Fibroblast of peridontal ligament (primary cell): ENCODE results near the gene TSC22D1.
A peak's percentile ranks its signal among the peaks of the same experiment; 100 is the strongest.
"Not testable (repeated sequence)": the region's sequence is repeated elsewhere in the genome, so short reads cannot be mapped to it uniquely, and the experiment has no call there.

ENCODE experiments used
- DNase-seq: peaks from one replicate; pipeline ENCODE4 v3.0.0-alpha.2; 2010; ENCODE audit errors: extremely low read depth

TSC22D1 gene

DNA sequence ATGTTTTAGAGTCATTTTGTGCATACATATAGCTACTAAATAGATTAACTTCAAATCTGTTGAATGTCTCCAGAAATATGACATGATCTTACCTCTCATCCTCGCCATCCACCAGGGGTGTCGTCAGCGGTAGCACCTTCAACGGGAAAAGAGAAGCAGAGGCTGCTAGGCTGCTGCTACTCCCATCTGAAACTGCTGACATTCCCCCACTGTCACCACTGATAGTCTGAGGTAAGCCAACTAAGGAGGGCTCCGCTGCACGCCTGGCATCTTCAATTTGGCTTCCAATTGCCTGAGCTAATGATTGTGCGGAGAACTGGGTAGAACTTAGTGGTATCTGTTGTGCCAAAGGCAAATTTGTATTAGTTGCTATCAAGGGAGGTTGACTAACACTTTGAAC is 3.1 kb downstream of the TSC22D1 start:
- no peak for DNase-seq

DNA sequence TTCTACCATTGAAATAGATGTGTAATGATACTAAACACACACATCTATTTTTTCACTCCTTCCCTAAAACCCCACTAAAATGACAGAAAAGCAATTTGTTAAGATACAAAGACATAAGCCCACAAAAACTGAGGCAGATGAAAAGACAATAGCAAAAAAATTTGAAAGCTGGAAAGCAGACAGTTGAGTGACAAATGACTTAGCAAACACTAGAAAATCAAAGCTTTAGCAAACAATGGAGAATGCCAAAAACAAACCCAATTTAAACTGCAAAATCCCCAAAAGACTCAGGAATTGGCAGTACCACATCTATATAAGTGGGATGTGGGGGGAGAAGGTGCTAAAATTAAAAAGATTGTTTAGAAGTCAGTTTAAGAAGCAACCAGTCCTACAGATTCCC is 9.5 kb downstream of the TSC22D1 start:
- no peak for DNase-seq

DNA sequence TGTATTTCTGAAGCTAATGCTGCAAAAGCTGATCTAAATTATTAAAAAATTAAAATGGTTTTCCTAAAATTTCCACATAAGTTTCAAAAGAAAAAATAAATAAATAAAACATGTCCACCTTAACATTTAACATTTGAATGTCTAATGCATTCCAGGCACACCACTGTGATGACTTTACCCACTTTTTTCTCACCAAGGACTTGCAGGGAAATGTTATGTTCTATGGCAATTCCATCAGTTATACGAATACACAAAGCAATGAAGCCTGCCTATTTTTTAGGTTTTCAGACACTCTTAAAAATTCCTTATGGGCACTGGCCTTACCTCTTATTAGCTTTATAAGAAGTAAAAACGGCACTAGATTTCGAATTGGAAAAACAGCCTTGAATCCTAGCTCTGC is 10.2 kb downstream of the TSC22D1 start:
- no peak for DNase-seq

DNA sequence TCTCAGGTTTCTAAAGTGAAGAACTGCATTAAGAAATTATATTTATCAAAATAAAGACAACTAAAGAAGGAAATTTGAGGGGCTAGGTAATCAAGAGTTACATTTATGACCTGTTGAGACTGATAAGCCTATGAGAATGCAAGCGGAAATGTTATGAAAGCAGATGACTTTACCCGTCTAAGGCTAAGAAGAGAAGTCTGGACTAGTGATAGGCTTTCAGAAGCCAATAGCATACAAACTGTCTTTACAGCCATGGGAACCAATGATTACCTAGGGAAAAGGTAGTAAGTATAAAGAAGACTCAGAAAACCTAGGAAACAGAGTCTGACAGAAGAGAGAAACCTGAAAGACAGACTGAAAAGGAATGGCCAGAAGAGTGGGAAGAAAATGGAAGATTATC is 11.2 kb downstream of the TSC22D1 start:
- no peak for DNase-seq

DNA sequence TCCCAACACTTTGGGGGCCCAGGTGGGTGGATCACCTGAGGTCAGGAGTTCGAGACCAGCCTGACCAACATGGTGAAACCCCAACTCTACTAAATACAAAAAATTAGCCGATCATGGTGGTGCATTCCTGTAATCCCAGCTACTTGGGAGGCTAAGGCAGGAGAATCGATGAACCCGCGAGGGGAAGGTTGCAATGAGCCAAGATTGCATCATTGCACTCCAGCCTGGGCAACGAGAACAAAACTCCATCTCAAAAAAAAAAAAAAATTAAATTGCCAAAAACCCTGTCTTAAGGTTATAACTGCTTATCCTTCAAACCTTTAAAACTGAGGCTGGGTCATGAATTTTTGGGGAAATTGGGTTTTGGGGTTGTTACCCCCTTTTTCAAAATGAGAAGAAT is 13.3 kb downstream of the TSC22D1 start:
- DNase-seq: not testable (repeated sequence)

DNA sequence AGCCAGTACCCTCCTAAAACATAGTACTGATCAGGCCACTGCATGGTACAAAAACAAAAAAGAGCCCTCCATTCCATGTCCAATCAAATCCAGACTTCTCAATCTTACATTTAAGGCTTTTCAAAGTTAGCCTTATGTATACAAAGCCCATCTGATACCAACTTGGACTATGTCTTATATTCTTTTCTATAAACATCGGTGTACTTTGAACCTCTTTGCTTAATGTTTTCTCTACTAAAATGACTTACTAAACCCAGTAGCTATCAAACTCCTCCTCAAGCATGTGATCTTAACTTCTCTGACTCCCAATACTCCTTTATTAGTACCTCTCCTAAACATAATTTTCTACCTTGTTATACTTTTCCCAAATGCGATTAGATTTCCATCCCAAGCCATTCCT is 14.8 kb downstream of the TSC22D1 start:
- DNase-seq: no peak

DNA sequence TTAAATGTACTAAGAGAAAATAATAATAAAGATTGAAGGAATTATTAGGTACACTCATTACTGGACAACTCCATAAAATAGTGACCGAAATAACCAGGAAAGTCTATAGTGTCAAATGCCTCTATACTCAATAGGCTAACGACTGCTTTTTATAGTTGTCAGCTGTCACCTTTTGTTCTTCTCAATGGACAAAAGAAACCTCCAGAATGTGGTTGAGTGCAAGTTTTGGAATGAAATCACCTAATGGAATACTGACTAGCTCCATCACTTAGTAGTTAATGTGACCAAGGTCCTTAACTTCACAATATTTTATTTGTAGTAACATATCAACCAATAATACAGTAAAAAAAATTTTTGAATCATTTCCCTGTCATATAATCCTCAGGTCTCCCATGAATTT is 18.1 kb downstream of the TSC22D1 start:
- DNase-seq: no peak

DNA sequence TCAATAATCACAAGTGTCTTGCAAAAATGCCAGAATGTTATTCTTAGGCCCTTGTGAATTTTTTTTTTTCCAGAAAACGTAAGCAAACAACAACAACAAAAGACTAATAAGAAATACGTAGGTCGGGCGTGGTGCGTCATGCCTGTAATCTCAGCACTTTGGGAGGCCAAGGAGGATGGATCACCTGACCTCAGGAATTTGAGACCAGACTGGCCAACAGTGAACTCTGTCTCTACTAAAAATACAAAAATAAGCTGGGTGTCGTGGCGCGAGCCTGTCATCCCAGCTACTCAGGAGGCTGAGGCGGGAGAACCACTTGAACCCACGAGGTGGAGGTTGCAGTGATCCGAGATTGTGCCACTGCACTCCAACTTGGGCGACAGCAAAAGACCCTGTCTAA is 20.9 kb downstream of the TSC22D1 start:
- no peak for DNase-seq

DNA sequence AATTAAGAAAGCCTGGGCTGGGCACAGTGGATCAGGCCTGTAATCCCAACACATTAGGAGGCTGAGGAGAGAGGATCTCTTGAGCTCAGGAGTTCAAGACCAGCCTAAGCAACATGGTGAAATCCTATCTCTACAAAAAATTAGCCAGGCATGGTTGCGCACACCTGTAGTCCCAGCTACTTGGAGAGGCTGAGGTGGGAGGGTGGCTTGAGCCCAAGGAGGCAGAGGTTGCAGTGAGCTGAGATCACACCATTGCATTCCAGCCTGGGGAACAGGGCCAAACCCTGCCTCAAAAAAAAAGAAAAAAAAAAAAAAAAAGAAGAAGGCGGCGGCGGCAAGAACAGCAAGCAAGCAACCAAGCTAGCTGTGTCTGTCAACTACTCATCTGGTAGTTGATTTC is 26.7 kb downstream of the TSC22D1 start:
- DNase-seq: no peak

DNA sequence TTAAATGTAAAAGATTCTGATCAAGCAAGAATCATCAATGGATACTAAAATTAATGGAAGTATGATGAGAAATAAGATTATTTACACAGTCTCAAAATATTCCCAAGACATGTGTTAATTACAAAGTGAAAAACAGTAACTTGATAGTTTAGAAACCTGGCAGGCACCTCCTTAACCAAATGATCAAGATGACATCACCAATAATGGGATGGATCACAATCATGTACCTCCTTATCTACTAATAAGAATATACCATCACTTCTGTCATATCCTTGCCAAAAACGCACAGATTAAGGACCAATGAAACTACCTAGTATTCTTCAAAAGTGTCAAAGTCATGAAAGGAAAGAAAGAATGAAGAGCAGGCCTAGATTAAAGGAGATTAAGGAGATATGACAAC is 30.0 kb downstream of the TSC22D1 start:
- no peak for DNase-seq

DNA sequence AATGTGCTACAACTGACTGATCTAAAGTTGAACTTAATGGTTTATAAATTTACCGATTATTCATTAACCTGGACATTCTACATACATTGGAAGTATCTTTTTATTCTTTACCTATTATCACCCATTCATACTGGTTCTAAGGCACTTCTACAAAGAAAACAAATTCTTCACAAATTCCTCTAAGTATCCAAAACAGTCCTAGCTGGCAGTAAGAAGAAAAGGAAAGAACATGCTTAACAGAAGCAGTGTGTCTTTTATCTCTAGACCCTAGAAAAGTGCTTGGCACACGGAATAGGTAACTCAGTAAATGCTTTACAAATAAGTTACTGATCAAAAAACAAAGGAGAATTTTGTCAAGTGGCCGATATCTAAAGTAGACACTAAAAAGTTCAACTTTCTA is 32.8 kb downstream of the TSC22D1 start:
- no peak for DNase-seq

DNA sequence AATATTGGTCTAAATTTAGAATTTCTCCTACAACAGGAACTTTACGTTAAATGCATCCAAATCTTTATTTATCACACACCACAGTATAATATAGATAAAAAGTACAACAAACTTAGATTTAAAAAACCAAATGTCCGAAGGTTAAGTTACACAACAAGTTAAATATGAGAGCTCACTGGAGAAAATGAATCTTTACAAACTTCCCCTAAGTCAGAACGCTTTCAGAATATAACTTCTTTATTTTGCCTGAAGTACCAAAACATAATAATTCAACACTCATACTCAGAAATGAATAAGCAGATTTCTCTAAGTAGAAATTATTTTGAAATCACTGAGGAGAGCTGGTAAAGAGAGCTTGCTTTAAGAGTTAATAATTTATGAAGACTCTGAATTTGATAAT is 33.8 kb downstream of the TSC22D1 start:
- no peak for DNase-seq

DNA sequence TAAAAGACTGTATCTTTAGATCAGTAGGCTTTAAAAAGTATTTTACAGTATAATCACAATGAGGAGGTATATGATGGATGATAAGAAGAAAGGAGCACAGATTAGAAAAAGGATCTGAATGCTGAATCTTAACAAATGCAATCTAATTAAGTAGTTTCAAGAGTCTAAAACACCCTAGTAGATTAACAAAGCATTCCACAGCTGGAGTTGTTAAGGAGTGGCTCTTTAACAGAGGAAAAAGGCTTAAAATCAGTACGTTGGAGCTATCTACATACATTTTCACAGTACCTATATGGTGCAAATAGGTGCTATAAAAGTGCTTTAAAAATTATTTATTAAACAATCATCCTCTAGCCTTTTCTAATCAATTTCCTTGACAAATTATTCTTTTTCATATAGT is 34.5 kb downstream of the TSC22D1 start:
- no peak for DNase-seq

DNA sequence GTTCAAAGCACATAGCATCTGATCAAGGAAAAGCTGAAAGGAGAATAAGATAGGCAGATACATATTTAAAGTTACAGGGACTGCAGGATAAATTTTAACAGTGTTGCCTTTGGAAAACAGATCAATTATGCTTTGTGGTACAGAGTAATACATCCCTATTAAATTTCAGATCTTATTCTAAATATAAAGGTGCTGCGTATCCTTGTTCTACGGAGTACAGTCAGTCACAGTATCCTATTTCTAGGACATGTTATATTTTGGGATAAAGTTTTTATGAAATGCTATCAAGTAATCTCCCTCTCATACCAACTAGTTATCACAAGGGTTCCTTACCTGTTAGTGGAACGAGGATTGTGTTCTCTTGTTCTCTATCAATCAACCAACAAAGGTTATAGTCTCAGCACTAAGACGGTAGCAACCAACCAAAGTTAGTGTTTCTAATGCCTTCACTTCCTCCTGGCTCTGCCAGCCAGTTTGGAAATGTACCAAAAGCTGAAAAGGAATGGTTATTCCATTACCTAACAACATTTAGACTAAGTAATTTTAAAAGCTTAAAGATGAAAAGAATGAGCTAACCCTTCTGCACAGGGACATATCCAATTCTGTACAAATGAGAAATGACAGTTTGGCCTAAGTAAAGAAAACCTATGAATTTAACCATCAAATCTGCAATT is 35.2 kb downstream of the TSC22D1 start:
- DNase-seq: no peak

DNA sequence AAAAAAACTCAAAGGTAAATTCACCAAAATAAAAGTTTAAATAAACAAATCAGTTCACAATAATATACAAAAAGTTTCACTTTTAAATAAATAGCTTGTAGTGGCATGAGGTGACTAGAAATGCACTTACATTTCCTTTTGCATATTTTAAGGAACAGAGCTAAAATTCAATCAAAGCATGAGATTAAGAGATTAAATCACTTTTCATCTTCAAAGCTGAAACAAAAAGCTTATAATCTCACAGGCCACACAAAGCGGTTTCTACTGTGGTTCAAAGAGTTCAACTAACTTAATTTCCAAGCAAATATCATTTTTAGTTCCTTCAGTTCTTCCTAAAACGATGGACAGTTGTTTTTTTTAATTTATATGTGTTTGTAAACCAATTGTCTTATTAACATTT is 38.9 kb downstream of the TSC22D1 start:
- DNase-seq: no peak

DNA sequence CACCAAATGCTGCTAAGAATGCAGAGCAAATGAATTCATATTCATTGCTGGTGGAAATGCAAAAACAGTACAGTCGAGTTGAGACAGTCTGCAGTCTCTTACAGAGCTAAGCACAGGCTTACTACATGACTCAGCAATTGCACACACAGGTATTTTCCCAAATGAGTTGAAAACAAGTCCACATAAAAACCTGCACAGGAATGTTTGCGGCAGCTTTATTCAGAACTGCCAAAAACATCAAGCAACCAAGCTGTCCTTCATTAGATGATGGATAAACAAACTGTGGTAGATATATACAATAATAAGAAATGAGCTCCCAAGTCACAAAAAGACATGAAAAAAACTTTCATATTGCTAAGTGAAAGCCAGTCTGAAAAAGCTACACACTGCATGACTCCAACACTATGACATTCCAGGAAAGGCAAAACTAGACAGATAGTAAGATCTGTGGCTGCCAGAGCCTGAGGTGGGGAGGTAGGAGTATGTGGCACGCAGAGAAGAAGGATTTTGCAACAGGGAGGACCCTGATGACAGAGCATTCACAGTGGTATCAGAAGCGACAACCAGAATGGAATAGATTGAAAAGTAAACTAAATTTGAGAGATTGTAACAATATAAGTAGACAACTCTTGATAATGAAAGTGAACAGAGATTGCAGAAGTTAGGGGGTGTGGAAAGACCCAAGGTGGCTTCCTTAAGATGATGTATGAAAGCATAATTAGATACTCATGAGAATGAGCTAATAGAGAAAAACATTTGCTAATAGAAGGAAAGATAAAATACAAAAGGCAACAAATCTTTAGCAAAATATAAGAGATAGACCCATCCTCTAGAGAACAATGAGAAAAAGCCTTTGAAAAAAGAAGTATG is 52.7 kb downstream of the TSC22D1 start:
- peak; percentile 61 for DNase-seq

DNA sequence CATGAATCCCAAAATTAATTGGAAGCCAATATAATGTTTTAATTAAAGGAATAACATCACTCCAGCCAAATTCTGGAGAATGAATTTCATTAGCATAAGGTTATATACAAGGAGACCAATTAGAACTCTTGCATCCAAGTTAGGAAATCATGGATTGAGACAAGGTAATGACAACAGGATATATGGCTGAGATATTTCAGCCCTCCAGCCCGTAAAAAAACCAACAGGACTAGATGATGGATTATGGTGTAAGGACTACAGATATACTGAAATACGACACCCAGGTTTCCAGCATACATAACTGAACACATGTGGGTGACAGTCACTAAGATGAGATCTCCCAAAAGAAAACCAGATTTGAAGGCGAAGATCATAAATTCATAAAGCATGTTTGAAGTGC is 56.5 kb downstream of the TSC22D1 start:
- DNase-seq: no peak

DNA sequence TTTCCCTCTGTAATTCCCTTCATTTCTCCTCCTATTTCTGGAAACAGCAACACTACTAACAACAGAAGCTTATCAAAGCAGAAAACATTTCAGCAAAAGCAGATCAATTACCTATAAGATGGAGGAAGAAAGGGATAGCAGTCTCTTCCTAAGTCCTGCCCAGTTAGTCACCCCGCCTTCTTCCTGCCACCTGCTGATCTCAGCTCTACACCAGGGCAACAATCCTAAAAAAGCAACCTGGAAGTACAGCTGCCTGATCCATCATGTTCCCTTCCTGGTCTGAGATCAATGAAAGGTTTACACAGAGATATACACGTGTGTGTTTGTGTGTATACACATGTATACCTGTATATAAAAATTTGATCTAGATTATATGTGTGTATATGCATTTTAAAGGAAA is 59.4 kb downstream of the TSC22D1 start:
- no peak for DNase-seq

DNA sequence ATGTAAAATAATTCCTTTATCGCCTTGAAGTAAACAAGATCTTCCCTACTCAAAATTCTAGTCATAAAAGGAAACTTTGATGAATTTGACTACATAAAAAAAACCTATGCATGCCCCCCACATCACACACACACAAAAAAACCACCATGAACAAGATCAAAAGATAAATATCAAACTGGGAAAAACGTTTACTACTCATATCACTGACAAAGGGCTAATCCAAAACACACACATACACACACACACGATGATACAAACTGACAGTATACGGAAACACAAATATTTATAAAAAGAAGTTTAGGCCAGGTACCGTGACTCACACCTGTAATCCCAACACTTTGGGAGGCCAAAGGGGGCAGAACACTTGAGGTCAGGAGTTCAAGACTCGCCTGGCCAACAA is 61.9 kb downstream of the TSC22D1 start:
- DNase-seq: no peak

DNA sequence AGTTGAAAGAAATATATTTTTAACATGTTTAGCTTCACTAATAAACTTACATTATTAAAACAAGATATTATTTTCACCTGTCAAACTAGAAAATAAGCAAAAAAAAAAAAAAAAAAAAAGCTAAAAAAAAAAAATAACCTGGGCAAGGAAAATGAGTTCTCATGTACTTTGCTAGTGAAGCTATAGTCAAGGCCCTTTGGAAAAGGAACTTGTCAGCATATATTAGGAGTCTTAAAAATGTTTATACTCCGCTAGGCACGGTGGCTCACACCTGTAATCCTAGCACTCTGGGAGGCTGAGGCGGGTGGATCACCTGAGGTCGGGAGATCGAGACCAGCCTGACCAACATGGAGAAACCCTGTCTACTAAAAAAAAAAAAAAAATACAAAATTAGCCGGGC is 66.3 kb downstream of the TSC22D1 start:
- DNase-seq: not testable (repeated sequence)

DNA sequence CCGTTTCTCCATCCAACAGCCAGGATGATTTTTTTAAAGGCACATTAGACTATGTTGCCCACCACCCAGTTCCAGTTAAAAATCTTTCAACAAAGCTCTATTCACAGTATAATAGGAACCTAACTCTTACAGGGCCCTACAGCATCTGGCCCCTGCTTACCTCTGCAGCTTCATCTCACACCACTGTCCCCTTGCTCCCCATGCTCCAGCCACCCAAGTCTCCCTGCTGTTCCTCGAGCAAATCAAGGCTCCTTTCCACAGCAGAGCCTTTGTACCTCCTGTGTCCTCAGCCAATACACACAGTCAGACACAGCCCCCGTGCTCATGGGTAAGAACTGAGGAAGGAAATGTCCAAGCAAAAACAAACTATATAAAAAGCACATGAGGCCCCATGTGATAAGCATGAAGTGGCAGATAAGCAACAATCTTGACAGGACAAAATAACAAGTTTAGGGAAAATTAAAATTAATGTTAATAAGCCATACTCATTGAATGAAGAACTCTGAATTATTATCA is 67.5 kb downstream of the TSC22D1 start:
- DNase-seq: no peak

DNA sequence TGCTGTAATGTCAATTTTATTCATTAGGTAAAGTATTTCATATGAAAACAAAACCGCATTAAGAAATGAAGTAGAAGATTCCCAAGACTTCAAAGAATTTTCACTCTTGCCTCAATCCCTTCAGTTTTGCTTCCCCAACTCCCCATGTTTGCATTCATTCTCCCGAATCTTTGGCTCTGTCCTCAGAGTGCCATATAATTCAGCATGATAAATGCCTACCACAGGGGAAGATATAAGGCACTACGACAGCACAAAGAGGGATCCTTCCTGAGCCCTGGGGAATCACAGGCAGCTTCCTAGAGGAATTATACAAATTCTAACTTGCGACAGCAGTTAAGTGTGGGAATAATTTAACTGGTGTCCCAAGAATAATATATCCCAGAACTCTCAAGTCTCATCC is 68.5 kb downstream of the TSC22D1 start:
- no peak for DNase-seq

DNA sequence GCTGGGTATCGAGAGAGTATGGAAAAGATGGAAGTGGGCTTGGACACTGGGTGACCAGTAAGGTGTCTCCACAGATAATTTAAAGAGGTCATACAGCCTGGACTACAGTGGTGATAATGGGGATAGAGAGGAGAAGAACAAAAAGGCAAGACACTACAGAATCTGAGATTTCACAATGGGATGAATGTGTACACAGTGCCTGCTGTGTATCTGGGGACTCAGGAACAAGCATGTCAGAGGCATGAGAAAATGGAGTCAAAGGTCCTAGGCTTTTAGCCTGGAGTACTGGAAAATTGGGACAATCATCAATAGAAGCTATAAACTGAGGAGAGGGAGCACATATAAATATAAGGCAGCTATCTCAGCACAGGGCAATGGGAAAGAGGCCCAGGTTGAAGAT is 69.4 kb downstream of the TSC22D1 start:
- DNase-seq: no peak
